ENCODE measurements around the gene WBP1L. TPM values are rescaled to one million over a fixed set of nuclear protein-coding genes. Genes with fewer than 3 reads are reported as not detected.
"Not testable (repeated sequence)": the region's sequence is repeated elsewhere in the genome, so short reads cannot be mapped to it uniquely, and the experiment has no call there.

The WBP1L gene
- total RNA-seq, 6 experiments from 2014 or later, result 34.9 to 40.7 (median 38.6) TPM

DNA sequence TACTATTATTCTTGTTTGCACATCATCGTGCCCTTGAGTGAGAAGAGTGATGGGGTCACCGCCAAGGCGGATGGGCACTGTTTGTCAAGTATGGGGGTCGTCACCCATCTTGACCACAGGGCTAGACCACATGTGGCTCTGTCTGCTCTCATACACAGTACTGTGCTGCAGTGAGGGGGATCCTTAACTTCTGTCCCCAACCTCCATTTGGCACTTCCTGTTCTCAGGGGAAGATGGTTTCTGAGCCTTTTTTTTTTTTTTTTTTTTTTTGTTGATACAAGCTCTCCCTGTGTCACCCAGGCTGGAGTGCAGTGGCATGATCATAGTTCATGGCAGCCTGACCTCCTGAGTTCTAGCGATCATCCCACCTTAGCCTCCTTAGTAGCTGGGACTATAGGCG is 13.6 kb downstream of the WBP1L start:
- Mint-ChIP-seq H3K4me1 (ENCODE audit: low read depth) (peaks cover 27% of the 10 kb centered on the region), H3K27ac (no peak overlapping the region), H3K4me3 (no peak overlapping the region), H3K27me3 (ENCODE audit: insufficient read depth) (no peaks in the 10 kb centered on the region), H3K36me3 (ENCODE audit: low read depth) (peaks cover 14% of the 10 kb centered on the region), H3K9me3 (no peaks in the 10 kb centered on the region)
- no peak for DNase-seq
- TF ChIP-seq, protein P1, sequence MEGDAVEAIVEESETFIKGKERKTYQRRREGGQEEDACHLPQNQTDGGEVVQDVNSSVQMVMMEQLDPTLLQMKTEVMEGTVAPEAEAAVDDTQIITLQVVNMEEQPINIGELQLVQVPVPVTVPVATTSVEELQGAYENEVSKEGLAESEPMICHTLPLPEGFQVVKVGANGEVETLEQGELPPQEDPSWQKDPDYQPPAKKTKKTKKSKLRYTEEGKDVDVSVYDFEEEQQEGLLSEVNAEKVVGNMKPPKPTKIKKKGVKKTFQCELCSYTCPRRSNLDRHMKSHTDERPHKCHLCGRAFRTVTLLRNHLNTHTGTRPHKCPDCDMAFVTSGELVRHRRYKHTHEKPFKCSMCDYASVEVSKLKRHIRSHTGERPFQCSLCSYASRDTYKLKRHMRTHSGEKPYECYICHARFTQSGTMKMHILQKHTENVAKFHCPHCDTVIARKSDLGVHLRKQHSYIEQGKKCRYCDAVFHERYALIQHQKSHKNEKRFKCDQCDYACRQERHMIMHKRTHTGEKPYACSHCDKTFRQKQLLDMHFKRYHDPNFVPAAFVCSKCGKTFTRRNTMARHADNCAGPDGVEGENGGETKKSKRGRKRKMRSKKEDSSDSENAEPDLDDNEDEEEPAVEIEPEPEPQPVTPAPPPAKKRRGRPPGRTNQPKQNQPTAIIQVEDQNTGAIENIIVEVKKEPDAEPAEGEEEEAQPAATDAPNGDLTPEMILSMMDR (IDR thresholded peaks at IDR 0.05), result no peak

DNA sequence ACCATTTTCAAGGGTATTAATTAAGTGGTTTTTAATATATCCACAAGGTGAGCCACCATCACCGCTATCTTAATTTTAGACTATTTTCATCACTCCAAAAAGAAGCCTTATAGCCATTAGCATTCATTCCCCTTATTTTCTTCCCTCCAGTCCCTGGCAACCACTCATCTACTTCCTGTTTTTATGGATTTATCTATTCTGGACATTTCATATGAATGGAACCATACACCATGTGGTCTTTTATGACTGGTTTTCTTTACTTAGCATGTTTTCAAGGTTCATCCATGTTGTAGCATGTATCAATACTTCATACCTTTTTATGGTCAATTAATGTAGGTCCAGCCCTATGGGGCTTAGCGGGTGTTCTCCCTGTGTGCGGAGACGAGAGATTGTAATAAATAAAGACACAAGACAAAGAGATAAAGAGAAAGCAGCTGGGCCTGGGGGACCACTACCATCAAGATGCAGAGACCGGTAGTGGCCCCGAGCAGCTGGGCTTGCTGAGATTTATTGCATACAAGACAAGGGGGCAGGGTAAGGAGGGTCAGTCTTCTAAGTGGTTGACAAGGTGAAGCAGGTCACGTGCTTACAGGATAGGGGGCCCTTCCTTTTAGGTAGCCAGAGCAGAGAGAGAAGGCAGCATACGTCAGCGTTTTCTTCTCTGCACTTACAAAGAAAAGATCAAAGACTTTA is 14.6 kb downstream of the WBP1L start:
- Mint-ChIP-seq H3K27ac (no peak overlapping the region), H3K27me3 (ENCODE audit: insufficient read depth) (no peaks in the 10 kb centered on the region), H3K36me3 (ENCODE audit: low read depth) (peaks cover 14% of the 10 kb centered on the region), H3K4me3 (no peak overlapping the region), H3K4me1 (ENCODE audit: low read depth) (peaks cover 20% of the 10 kb centered on the region), H3K9me3 (no peaks in the 10 kb centered on the region)
- TF ChIP-seq, protein P1 (IDR thresholded peaks at IDR 0.05), result no peak
- no peak for DNase-seq

DNA sequence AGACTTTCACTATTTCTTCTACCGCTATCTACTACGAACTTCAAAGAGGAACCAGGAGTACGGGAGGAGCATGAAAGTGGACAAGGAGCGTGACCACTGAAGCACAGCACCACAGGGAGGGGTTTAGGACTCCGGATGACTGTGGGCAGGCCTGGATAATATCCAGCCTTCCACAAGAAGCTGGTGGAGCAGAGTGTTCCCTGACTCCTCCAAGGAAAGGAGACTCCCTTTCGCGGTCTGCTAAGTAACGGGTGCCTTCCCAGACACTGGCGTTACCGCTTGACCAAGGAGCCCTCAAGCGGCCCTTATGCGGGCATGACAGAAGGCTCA is 15.2 kb downstream of the WBP1L start:
- H3K4me1 Mint-ChIP-seq (ENCODE audit: low read depth), result peaks cover 15% of the 10 kb centered on the region
- H3K27ac Mint-ChIP-seq; H3K9me3 Mint-ChIP-seq; H3K4me3 Mint-ChIP-seq; DNase-seq; H3K27me3 Mint-ChIP-seq (ENCODE audit: insufficient read depth): not testable (repeated sequence)
- peaks cover 14% of the 10 kb centered on the region for H3K36me3 Mint-ChIP-seq (ENCODE audit: low read depth)

DNA sequence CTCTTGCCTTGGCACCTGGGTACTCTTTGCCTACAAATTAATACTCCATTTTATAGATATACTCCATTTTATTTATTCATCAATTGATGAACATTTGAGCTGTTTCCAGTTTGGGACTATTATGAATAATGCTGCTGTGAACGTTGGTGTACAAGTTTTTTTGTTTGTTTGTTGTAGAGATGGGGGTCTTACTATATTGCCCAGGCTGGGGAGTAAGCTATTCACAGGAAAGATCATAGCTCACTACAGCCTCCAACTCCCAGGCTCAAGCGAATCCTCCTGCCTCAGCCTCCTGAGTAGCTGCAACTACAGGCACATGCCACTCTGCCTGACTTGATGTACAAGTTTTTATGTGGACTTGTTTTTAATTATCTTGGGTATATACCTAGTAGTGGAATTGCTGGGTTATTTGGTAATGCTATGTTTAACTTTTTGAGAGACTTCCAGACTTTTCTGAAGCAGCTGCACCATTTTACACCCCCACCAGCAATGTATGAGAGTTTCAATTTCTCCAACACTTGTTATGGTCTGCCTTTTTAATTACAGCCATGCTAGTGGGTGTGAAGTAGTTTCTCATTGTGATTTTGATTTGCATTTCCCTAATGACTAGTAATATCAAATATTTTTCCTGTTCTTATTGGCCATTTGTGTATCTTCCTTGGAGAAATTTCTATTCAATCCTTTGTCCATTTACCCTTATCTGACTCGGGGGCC is 15.9 kb downstream of the WBP1L start:
- H3K4me3 Mint-ChIP-seq, result no peak overlapping the region
- H3K36me3 Mint-ChIP-seq (ENCODE audit: low read depth), result peaks cover 14% of the 10 kb centered on the region
- H3K27me3 Mint-ChIP-seq (ENCODE audit: insufficient read depth), result no peaks in the 10 kb centered on the region
- TF ChIP-seq, protein P1 (IDR thresholded peaks at IDR 0.05), result no peak
- H3K9me3 Mint-ChIP-seq, result no peaks in the 10 kb centered on the region
- no peak overlapping the region for H3K27ac Mint-ChIP-seq
- H3K4me1 Mint-ChIP-seq (ENCODE audit: low read depth), result peaks cover 18% of the 10 kb centered on the region
- DNase-seq, result no peak

DNA sequence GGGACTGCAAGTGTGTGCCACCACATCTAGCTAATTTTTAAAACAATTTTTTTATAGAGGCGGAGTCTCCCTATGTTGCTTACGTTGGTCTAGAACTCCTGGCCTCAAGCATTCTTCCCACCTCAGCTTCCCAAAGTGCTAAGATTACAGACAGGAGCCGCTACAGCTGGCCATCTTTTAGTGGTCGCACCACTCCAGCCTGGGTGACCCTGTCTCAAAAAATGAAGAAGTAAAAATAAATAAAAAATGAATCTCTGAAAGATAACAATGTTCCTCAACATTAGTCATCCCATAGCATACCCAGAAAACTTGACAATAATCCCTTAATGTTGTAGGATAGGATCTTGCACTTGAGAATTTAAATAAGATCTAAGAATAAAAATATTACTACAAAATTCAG is 18.2 kb downstream of the WBP1L start:
- H3K36me3 Mint-ChIP-seq (ENCODE audit: low read depth), result peaks cover 19% of the 10 kb centered on the region
- H3K27ac Mint-ChIP-seq, result no peak overlapping the region
- peaks cover 33% of the 10 kb centered on the region for H3K4me1 Mint-ChIP-seq (ENCODE audit: low read depth)

More for the DNA sequence above, 18.2 kb downstream of the WBP1L start:
- TF ChIP-seq, protein P1 (IDR thresholded peaks at IDR 0.05), result no peak
- DNase-seq, result no peak
- Mint-ChIP-seq H3K9me3 (no peaks in the 10 kb centered on the region), H3K4me3 (no peak overlapping the region), H3K27me3 (ENCODE audit: insufficient read depth) (no peaks in the 10 kb centered on the region)

Measured in HFFc6 (cell line).